ENCODE results near the gene HDAC9. TPM values are rescaled to one million over a fixed set of nuclear protein-coding genes. Genes with fewer than 3 reads are reported as not detected.

Gene HDAC9
- polyA plus RNA-seq, 1 experiment, result 2.1 TPM

DNA sequence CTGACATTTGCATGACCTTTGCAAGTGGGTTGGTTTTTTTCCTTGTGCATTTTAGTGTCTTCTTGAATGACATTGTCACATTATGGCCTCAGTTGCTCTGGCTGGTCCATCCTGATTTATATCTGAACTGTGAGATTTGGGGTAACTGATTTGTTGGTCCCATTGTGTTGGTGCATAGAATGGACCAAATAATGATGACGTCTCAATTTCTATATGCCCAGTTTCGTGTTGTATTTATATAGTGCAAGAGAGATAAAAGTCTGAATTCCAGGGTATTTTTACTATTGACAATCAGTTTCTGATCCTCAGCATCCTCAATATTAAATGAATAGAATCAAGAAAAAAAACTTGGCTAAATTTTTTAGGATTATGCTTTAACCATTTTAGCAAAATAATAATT, 281.8 kb downstream of the HDAC9 start:
- H3K9me3 ChIP-seq (ENCODE audit: control insufficient read depth, insufficient read depth, low read length), result no peaks in the 10 kb centered on the region
- no peak overlapping the region for H3K27ac ChIP-seq (ENCODE audit: low read depth, low read length)
- ChIA-PET CTCF (no interaction called here), POLR2A (no interaction called here)
- TF ChIP-seq, protein P1, sequence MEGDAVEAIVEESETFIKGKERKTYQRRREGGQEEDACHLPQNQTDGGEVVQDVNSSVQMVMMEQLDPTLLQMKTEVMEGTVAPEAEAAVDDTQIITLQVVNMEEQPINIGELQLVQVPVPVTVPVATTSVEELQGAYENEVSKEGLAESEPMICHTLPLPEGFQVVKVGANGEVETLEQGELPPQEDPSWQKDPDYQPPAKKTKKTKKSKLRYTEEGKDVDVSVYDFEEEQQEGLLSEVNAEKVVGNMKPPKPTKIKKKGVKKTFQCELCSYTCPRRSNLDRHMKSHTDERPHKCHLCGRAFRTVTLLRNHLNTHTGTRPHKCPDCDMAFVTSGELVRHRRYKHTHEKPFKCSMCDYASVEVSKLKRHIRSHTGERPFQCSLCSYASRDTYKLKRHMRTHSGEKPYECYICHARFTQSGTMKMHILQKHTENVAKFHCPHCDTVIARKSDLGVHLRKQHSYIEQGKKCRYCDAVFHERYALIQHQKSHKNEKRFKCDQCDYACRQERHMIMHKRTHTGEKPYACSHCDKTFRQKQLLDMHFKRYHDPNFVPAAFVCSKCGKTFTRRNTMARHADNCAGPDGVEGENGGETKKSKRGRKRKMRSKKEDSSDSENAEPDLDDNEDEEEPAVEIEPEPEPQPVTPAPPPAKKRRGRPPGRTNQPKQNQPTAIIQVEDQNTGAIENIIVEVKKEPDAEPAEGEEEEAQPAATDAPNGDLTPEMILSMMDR (IDR thresholded peaks at IDR 0.05; ENCODE audit: low read depth, low read length), result no peak
- H3K27me3 ChIP-seq (ENCODE audit: control insufficient read depth, insufficient read depth, low read length), result no peaks in the 10 kb centered on the region
- no peak overlapping the region for H3K4me3 ChIP-seq (ENCODE audit: low read depth, low read length)
- DNase-seq (ENCODE audit: low read depth, low spot score), result no peak

DNA sequence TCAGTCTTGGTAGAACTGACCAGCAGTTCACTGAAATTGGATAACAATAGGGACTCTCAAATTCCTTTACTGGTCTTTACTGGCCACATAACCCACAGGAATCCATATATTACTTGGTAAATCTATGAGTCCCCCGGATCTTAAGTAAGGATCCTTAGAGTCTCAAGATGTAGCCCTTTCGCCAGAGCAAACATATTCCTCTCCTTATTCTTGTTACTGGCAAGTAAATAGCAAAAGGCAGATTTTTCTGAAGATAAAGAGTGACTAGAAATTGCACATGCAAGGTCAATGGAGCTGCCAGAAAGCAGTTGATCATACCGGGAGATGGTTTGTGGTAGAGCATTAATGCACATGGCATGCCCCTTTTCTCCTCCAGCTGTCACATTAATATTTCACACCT, 283.0 kb downstream of the HDAC9 start:
- no peak overlapping the region for H3K4me3 ChIP-seq (ENCODE audit: low read depth, low read length)
- DNase-seq (ENCODE audit: low read depth, low spot score), result no peak
- TF ChIP-seq, protein P1 (IDR thresholded peaks at IDR 0.05; ENCODE audit: low read depth, low read length), result no peak
- no peaks in the 10 kb centered on the region for H3K27me3 ChIP-seq (ENCODE audit: control insufficient read depth, insufficient read depth, low read length)
- ChIA-PET POLR2A (no interaction called here), CTCF (no interaction called here)
- no peak overlapping the region for H3K27ac ChIP-seq (ENCODE audit: low read depth, low read length)
- no peaks in the 10 kb centered on the region for H3K9me3 ChIP-seq (ENCODE audit: control insufficient read depth, insufficient read depth, low read length)

DNA sequence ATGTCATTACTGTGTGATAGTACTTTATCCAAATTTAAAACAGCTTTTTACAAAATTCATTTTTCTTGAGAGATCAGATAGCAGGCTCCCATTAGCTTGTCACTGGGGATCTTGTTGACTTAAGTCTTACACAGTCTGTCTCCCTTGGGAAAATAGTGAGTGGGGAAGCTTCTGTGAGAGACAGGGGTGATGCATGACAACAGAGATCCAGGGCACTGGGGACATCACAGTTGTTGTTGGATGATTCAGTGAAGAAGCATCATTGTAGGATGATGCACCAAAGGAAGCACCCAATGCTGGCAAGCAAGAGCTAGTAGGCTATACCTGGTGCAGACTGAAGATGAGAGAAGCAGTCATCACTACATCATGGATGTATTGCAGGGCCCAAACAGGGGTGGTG, 284.7 kb downstream of the HDAC9 start:
- POLR2A ChIA-PET, result no interaction called here
- no peaks in the 10 kb centered on the region for H3K9me3 ChIP-seq (ENCODE audit: control insufficient read depth, insufficient read depth, low read length)
- TF ChIP-seq, protein P1 (IDR thresholded peaks at IDR 0.05; ENCODE audit: low read depth, low read length), result no peak
- CTCF ChIA-PET, result no interaction called here
- H3K4me3 ChIP-seq (ENCODE audit: low read depth, low read length), result no peak overlapping the region
- no peak overlapping the region for H3K27ac ChIP-seq (ENCODE audit: low read depth, low read length)
- no peak for DNase-seq (ENCODE audit: low read depth, low spot score)
- H3K27me3 ChIP-seq (ENCODE audit: control insufficient read depth, insufficient read depth, low read length), result no peaks in the 10 kb centered on the region

DNA sequence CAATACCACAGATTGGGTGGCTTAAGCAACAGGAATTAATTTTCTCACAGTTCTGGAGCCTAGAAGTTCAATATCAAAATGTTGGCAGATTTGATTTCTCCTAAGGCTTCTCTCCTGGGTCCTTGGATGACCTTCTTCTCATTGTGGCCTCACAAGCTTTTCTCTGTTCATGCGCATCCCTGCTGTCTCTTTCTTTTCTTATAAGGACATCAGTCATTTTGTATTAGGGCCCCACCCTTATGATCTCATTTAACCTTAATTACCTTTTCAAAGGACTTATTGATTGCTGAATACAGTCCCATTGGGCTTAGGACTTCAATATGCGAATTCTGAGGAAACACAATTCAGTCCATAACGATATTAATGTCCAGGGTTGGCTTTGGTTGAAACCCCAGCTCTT, 285.4 kb downstream of the HDAC9 start:
- H3K9me3 ChIP-seq (ENCODE audit: control insufficient read depth, insufficient read depth, low read length), result no peaks in the 10 kb centered on the region
- ChIA-PET CTCF (interaction anchor here (0.6 kb wide), 1 partner anchor 43 kb away, joined by 3 read pairs; no protein-coding TSS in a partner anchor), POLR2A (no interaction called here)
- TF ChIP-seq, protein P1 (IDR thresholded peaks at IDR 0.05; ENCODE audit: low read depth, low read length), result no peak
- DNase-seq (ENCODE audit: low read depth, low spot score), result no peak
- no peak overlapping the region for H3K4me3 ChIP-seq (ENCODE audit: low read depth, low read length)
- no peak overlapping the region for H3K27ac ChIP-seq (ENCODE audit: low read depth, low read length)
- no peaks in the 10 kb centered on the region for H3K27me3 ChIP-seq (ENCODE audit: control insufficient read depth, insufficient read depth, low read length)

DNA sequence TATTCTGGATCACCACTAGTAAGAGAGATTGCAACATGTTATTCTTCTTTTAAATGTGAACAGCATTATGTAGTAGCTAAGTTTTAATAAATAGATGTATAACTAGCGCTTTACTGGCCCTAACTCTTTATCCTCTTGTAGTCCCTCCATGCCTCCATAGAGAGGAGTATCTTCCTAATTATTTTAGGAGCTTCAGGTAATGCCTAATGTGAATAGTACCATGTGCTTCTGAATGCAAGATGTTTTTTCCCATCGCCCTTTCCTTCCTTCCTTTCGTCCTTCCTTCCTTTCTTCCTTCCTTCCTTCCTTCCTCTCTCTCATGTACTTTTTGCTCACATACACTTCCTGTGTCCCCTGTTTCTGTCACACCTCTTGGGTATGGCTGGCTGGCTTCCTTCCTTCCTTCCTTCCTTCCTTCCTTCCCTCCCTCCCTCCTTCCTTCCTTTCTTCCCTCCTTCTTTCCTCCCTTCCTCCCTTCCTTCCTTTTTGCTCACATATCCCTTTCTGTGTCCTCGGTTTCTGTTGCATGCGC, 290.7 kb downstream of the HDAC9 start:
- no peaks in the 10 kb centered on the region for H3K9me3 ChIP-seq (ENCODE audit: control insufficient read depth, insufficient read depth, low read length)
- no peaks in the 10 kb centered on the region for H3K27me3 ChIP-seq (ENCODE audit: control insufficient read depth, insufficient read depth, low read length)
- H3K27ac ChIP-seq (ENCODE audit: low read depth, low read length), result no peak overlapping the region
- DNase-seq (ENCODE audit: low read depth, low spot score), result no peak
- TF ChIP-seq, protein P1 (IDR thresholded peaks at IDR 0.05; ENCODE audit: low read depth, low read length), result no peak
- ChIA-PET POLR2A (no interaction called here), CTCF (interaction anchor here (0.7 kb wide), 1 partner anchor 122 kb away, joined by 3 read pairs; no protein-coding TSS in a partner anchor)
- no peak overlapping the region for H3K4me3 ChIP-seq (ENCODE audit: low read depth, low read length)

Data from AG04450 (cell line).